MCF 10A (cell line): ENCODE measurements around the gene ANP32A. TPM values are rescaled to one million over a fixed set of nuclear protein-coding genes. Genes with fewer than 3 reads are reported as not detected.

Source experiments
- BruUV-seq: library from RNA; stranded (reverse); fragments of 400-500 nt; replicated peaks from 2 replicates; lab custom pipeline; 2021; lab: Mats Ljungman, UMichigan
- CTCF ChIA-PET: fragments of 300-600 bp; sonication (Branson Sonifier 250); formaldehyde crosslinking; extraction: SDS; loops from one replicate; lab custom pipeline; 2021; ENCODE audit warnings: antibody characterized with exemption, inconsistent platforms; lab: Yijun Ruan, JAX
- POLR2A ChIA-PET: fragments of 300-600, 350-650 bp; sonication (Branson Sonifier 250); formaldehyde crosslinking; extraction: SDS; loops from one replicate; lab custom pipeline; 2020; ENCODE audit warnings: antibody characterized with exemption, inconsistent platforms; lab: Yijun Ruan, JAX
- DNase-seq: peaks from one replicate; pipeline ENCODE4 v3.0.0-alpha.2; 2018; ENCODE audit not compliant: unreplicated experiment
- H3K27ac Mint-ChIP-seq: one replicate; pipeline ENCODE4 v1.8.0; 2022; ENCODE audit warnings: mild to moderate bottlenecking, low read depth, mixed read lengths; ENCODE audit not compliant: unreplicated experiment
- H3K27me3 Mint-ChIP-seq: one replicate; pipeline ENCODE4 v1.8.0; 2022; ENCODE audit warnings: mixed read lengths; ENCODE audit not compliant: insufficient read depth, unreplicated experiment
- H3K36me3 Mint-ChIP-seq: one replicate; pipeline ENCODE4 v1.8.0; 2022; ENCODE audit warnings: mild to moderate bottlenecking, moderate library complexity, mixed read lengths; ENCODE audit not compliant: insufficient read depth, unreplicated experiment
- H3K4me1 Mint-ChIP-seq: one replicate; pipeline ENCODE4 v1.8.0; 2022; ENCODE audit warnings: mixed read lengths; ENCODE audit not compliant: insufficient read depth, unreplicated experiment
- H3K4me3 Mint-ChIP-seq: one replicate; pipeline ENCODE4 v1.8.0; 2022; ENCODE audit warnings: mild to moderate bottlenecking, moderate library complexity, mixed read lengths; ENCODE audit not compliant: unreplicated experiment
- H3K9me3 Mint-ChIP-seq: one replicate; pipeline ENCODE4 v1.8.0; 2022; ENCODE audit warnings: mixed read lengths; ENCODE audit not compliant: unreplicated experiment
- intact Hi-C: fragments of 100-400 bp; cut with micrococcal nuclease; formaldehyde crosslinking; loops from 2 replicates; pipeline ENCODE4 v1.14.1; 2022
- total RNA-seq: library from RNA; stranded (reverse); gene quantifications from 2 replicates; pipeline ENCODE4 v1.2.3, GENCODE V29; 2022
- TF ChIP-seq, protein P1 (sequence below): fragments of 200-600 bp; IDR thresholded peaks from one replicate; pipeline ENCODE4 v1.8.0; 2022; ENCODE audit warnings: antibody characterized with exemption, mild to moderate bottlenecking; ENCODE audit not compliant: unreplicated experiment

Gene ANP32A
- total RNA-seq, 1 experiment from 2014 or later: 150 TPM

DNA sequence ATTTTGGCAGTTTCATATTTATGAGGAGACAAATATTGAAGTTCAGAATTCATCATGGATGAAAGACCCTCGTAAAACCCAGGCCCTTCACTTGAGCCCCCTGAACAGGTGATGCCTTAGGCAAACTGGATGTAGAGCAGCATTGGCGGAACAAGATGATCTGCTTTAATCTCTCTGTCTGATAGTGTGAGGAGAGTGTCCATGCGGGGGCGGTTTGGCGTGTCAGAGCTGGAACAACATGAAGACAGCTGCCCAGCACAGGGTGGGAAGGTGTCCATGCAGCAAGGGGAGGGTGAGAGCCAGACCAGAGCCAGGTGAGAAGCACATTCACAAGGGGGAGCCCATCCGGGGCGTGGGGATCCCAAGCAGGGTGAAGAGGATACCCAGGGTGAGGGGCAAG is 31.8 kb upstream of the ANP32A start:
- Mint-ChIP-seq H3K4me1 (no peaks in the 10 kb centered on the region), H3K9me3 (peaks cover 13% of the 10 kb centered on the region), H3K27me3 (peaks cover 46% of the 10 kb centered on the region), H3K27ac (no peak overlapping the region), H3K36me3 (no peaks in the 10 kb centered on the region), H3K4me3 (no peak overlapping the region)
- BruUV-seq: no TSS peak
- no peak for DNase-seq
- CTCF ChIA-PET: interaction anchor here (0.7 to 1.6 kb wide), 3 partner anchors 22 to 206 kb away, joined by 3 to 4 read pairs (median 4); no protein-coding TSS in a partner anchor
- intact Hi-C loops: no loop called here
- TF ChIP-seq, protein P1, sequence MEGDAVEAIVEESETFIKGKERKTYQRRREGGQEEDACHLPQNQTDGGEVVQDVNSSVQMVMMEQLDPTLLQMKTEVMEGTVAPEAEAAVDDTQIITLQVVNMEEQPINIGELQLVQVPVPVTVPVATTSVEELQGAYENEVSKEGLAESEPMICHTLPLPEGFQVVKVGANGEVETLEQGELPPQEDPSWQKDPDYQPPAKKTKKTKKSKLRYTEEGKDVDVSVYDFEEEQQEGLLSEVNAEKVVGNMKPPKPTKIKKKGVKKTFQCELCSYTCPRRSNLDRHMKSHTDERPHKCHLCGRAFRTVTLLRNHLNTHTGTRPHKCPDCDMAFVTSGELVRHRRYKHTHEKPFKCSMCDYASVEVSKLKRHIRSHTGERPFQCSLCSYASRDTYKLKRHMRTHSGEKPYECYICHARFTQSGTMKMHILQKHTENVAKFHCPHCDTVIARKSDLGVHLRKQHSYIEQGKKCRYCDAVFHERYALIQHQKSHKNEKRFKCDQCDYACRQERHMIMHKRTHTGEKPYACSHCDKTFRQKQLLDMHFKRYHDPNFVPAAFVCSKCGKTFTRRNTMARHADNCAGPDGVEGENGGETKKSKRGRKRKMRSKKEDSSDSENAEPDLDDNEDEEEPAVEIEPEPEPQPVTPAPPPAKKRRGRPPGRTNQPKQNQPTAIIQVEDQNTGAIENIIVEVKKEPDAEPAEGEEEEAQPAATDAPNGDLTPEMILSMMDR: no peak
- POLR2A ChIA-PET: interaction anchor here (0.6 kb wide), 1 partner anchor 466 kb away, joined by 3 read pairs; no protein-coding TSS in a partner anchor

DNA sequence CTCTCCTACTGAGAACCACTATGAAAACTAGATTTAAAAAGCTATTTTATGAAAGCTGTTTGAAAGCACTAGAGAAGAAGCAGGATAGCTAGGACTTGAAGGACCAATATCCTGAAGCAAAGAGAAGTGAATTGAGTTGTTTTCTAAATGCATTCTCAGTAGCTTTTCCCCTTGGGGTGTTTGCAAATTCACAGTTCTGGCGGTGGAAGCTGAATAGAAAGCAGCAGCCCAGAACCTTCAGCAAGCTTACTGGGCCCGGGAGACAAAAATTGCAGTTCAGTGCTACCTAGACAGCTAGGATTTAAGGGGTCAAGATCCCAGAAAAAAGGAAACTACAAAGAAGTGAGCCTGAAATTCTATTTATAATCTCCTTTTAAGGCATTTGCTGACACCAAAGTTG is 31.3 kb upstream of the ANP32A start:
- BruUV-seq: no TSS peak
- TF ChIP-seq, protein P1: no peak
- Mint-ChIP-seq H3K4me3 (no peak overlapping the region), H3K27me3 (peaks cover 41% of the 10 kb centered on the region), H3K4me1 (no peaks in the 10 kb centered on the region), H3K27ac (no peak overlapping the region), H3K9me3 (peaks cover 8% of the 10 kb centered on the region), H3K36me3 (no peaks in the 10 kb centered on the region)
- intact Hi-C loops: no loop called here
- POLR2A ChIA-PET: no interaction called here
- CTCF ChIA-PET: interaction anchor here (0.7 to 1.6 kb wide), 3 partner anchors 21 to 207 kb away, joined by 3 to 4 read pairs (median 4); no protein-coding TSS in a partner anchor
- no peak for DNase-seq

DNA sequence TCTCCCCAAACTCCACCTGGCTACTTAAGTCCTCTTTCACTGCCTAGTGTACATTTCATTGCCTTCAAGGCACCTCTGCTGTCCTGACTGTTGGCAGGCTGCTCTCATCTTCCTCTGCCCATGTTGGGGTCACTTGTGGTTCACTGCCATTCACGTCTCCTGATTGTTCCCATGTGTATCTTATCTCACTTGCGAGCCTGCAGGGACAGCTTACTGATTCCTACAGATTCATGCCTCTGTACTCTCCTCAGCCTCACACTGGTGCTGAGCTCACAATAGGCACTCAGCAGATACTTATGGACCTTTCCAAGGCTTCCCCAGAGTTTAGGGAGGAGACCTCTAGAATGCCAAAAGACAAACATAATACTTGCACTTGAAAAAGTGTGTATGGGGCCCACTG is 28.8 kb upstream of the ANP32A start:
- CTCF ChIA-PET: interaction anchor here (0.5 to 1.4 kb wide), 3 partner anchors 55 to 356 kb away, joined by 4 read pairs; no protein-coding TSS in a partner anchor
- H3K36me3 Mint-ChIP-seq: no peaks in the 10 kb centered on the region

DNA sequence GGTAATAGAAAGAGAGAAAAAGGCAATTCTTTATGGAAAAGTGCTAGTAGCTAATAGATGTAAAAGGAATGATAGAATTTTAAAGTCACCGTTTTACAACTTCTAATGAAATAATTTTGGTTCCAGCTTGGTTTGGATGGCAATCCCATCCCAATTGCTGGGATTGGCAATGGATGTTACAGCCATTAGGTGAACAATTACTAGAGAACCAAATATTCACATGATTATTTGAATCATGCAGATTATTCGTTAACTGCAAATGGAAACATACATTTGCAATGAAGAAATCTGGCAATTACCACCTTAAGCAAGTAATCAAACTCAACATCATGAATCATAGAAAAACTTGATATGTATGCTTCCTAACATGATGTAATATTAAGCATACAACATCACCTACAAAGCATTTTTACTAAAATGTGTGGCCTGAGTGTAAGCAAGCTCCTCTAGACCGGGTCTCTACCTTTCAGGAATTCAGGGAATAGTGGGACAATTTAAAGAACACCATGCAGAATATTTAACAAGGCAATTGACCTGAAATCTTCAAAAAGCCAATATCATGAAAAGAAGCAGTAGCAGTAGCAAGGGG is 26.2 kb upstream of the ANP32A start:
- Mint-ChIP-seq H3K4me3 (no peak overlapping the region), H3K4me1 (no peaks in the 10 kb centered on the region), H3K36me3 (no peaks in the 10 kb centered on the region), H3K27me3 (peaks cover 54% of the 10 kb centered on the region), H3K27ac (no peak overlapping the region), H3K9me3 (no peaks in the 10 kb centered on the region)
- POLR2A ChIA-PET: no interaction called here
- CTCF ChIA-PET: interaction anchor here (0.7 kb wide), 1 partner anchor 203 kb away, joined by 3 read pairs; no protein-coding TSS in a partner anchor
- no TSS peak for BruUV-seq
- TF ChIP-seq, protein P1: no peak
- no peak for DNase-seq
- intact Hi-C loops: no loop called here

More for the DNA sequence above, 28.8 kb upstream of the ANP32A start:
- TF ChIP-seq, protein P1: no peak
- no peak for DNase-seq
- no peaks in the 10 kb centered on the region for H3K4me1 Mint-ChIP-seq
- H3K9me3 Mint-ChIP-seq: no peaks in the 10 kb centered on the region
- H3K4me3 Mint-ChIP-seq: no peak overlapping the region
- POLR2A ChIA-PET: no interaction called here
- intact Hi-C loops: no loop called here
- BruUV-seq: no TSS peak
- no peak overlapping the region for H3K27ac Mint-ChIP-seq
- peaks cover 33% of the 10 kb centered on the region for H3K27me3 Mint-ChIP-seq
